ENCODE data around the gene ZDHHC18.
"Not testable (repeated sequence)": the region's sequence is repeated elsewhere in the genome, so short reads cannot be mapped to it uniquely, and the experiment has no call there.

ZDHHC18 gene

DNA sequence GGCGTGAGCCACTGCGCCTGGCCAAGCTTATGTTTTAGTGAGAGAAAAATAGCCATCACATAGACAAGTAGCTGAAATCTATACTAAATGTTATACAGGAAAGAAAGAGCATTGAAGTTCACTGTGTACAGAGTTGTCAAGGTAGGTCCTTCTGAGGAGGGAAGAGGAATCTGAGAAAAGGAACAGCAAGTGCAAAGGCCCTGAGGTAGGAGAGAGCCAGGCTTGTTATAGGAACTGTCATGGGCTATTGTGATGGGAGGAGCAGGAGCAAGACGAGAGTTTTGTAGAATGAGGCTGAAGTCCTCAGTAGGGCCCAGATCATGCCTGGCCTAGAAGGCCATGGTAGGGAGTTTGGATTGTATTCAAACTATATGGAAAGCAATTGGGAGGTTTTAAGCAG, 4.6 kb downstream of the ZDHHC18 start:
- in situ Hi-C loops (cut with MboI; ENCODE audit: low pct_unique_long_range_greater_than_20kb, low sequenced_read_pairs) = no loop called here
- no peak for DNase-seq

DNA sequence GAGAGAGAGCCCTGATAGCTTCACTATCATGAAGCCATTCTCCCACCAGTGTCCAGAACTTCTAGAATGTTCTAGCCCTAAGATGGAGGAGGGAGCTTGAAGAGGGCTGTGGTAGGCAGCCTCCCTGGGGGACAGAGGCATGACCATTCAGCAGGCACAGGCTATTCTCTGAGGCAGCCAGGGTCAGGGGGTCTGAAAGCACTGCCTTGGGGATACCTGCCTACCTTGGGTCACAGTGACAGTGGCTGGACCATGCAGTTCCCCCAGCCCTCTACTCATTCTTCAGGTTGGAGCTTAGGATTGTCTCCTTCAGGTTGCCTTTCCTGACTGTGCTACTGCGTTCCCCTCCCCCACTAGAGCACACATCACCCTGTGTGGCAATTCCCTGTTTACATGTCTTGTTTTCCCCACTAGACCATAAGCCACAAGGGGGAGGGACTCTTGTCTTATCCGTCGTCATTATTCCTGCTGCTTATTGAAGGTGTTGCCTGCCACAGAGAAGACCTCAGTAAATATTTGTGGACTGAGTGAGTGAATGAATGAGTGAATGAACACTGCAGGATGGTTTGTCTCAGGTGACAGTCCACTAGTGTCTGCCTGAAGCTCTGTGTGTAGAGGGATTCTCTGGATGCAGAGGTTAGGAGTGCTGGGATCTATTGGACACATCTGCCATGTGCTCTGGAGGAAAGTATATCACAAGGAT, 5.2 kb downstream of the ZDHHC18 start:
- in situ Hi-C loops (cut with MboI; ENCODE audit: low pct_unique_long_range_greater_than_20kb, low sequenced_read_pairs) = no loop called here

GRCh38 chr1:26832249-26832960, 5.9 kb downstream of the ZDHHC18 start:
- in situ Hi-C loops (cut with MboI; ENCODE audit: low pct_unique_long_range_greater_than_20kb, low sequenced_read_pairs) = no loop called here
- DNase-seq = no peak

More for the DNA sequence above, 5.2 kb downstream of the ZDHHC18 start:
- DNase-seq = no peak

DNA sequence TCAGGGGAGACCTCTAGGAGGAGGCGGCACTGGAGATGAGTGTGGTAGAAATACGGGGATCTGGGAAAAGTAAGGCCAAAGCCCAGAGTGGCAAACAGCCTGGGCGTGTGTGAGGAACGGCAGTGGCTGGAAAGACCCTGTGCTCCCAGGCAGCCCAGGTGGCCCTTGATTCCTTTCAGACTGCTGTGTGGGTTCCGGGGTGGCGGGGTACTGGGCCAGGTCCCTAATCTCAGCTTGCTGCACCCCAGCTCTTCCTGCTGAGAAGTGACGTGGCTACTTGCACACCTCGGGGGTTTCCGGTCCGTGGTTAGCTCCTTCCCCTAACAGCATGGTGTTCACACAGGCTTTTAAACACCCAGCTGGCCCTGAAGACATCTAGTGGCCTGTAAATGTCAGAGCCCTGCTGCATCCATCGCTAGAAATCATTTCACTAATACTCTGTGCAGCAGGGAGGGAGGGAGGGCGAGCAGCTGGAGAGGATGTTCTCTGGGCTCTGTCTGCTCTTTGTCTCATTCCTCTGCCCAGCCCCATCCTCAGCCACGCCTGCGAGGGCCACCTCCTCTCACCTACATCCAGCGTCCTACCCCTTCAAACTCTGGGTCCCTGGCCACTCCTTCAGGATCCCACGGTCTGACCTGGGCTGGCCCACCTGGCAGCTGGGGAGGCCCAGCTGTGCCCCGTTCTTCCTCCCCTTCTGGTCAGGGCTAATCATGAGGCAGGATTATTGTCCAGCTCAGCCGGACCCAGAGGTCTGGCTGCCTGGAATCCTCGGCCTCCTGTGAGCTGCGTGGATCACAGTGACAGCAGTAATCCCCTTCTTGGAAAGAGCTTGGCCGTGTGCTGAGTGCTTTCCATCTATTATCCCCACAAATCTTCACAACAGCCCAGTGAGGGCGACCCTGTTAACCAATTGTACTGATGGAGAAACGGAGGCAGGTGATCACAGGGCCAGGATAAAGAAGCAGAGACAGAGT, 7.2 kb downstream of the ZDHHC18 start:
- in situ Hi-C loops (cut with MboI; ENCODE audit: low pct_unique_long_range_greater_than_20kb, low sequenced_read_pairs) = no loop called here
- peak; percentile 69 for DNase-seq

- DNase-seq; in situ Hi-C loops (cut with MboI; ENCODE audit: low pct_unique_long_range_greater_than_20kb, low sequenced_read_pairs): not testable (repeated sequence)
Measured at GRCh38 chr1:26837665-26838064, 11.2 kb downstream of the ZDHHC18 start.

GRCh38 chr1:26838474-26839338, 12.2 kb downstream of the ZDHHC18 start:
- DNase-seq = no peak

GRCh38 chr1:26839339-26839722, 12.8 kb downstream of the ZDHHC18 start:
- DNase-seq = no peak
- in situ Hi-C loops (cut with MboI; ENCODE audit: low pct_unique_long_range_greater_than_20kb, low sequenced_read_pairs) = no loop called here

More at GRCh38 chr1:26838474-26839338, 12.2 kb downstream of the ZDHHC18 start:
- in situ Hi-C loops (cut with MboI; ENCODE audit: low pct_unique_long_range_greater_than_20kb, low sequenced_read_pairs) = no loop called here

DNA sequence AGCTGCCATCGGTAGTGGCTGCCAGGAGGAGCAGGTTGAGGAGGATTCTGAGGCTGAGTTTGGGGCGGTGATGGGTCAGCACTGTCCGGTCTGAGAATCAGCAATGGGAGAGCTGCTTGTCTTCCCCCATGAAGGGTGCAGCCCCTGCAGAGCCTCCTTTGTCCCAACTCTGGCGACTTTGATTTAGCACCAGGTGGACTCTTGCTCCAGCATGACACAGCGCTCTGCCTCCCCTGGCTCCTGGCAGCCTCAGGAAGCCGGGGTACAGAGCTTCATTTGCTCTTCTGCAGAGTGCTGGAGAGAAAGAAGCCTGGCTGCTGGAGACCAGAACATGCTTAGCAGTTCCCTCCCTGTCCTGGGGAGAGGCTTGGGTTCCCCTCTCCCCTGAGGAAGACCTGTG, 13.3 kb downstream of the ZDHHC18 start:
- in situ Hi-C loops (cut with MboI; ENCODE audit: low pct_unique_long_range_greater_than_20kb, low sequenced_read_pairs) = no loop called here
- DNase-seq = no peak

GRCh38 chr1:26844424-26845196, 18.1 kb downstream of the ZDHHC18 start:
- in situ Hi-C loops (cut with MboI; ENCODE audit: low pct_unique_long_range_greater_than_20kb, low sequenced_read_pairs) = no loop called here

GRCh38 chr1:26847826-26848225, 21.3 kb downstream of the ZDHHC18 start:
- in situ Hi-C loops (cut with MboI; ENCODE audit: low pct_unique_long_range_greater_than_20kb, low sequenced_read_pairs); DNase-seq: not testable (repeated sequence)

More at GRCh38 chr1:26844424-26845196, 18.1 kb downstream of the ZDHHC18 start:
- no peak for DNase-seq

- no peak for DNase-seq
- in situ Hi-C loops (cut with MboI; ENCODE audit: low pct_unique_long_range_greater_than_20kb, low sequenced_read_pairs) = no loop called here
Measured at GRCh38 chr1:26848499-26848898, 22.0 kb downstream of the ZDHHC18 start.

DNA sequence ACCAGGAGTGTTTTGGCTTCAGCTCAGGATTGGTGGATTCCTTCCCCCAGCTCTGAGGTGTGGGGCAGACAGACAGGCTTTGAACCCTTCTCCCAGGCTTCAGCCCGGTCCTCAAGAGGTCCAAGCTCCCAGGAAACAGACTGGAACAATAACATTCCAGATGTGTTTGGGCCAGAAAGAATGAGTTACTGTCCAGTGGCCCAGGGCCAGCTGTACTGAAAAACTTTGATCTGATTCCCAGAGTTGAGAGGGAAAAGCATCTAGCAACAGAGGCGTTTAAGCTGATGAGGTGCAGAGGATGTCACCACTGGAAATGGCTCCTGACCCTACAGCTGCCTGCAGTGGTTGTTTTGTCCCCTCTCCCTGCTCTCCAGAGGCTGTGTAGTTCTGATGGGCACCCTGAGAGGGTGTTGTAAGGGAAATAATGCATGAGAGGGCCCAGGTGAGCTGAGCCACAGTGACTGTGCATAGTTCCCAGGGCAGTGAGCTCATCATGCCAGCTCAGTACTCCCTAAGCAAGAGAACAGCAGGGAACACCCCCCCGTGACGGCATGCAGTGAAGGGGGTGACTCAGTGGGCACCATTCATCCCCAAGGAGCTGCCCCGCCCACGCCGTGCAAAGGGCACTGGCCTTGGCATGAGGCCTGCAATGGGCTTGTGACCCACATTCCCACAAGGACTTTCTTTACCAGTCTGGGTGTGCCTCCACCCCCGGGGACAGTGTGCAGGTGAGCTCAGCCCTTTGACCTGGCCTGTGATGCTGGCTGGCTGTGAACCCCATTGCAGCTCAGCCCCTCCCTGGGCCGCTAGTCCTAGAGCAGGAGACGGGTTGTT, 22.7 kb downstream of the ZDHHC18 start:
- in situ Hi-C loops (cut with MboI; ENCODE audit: low pct_unique_long_range_greater_than_20kb, low sequenced_read_pairs) = no loop called here
- DNase-seq = no peak

DNA sequence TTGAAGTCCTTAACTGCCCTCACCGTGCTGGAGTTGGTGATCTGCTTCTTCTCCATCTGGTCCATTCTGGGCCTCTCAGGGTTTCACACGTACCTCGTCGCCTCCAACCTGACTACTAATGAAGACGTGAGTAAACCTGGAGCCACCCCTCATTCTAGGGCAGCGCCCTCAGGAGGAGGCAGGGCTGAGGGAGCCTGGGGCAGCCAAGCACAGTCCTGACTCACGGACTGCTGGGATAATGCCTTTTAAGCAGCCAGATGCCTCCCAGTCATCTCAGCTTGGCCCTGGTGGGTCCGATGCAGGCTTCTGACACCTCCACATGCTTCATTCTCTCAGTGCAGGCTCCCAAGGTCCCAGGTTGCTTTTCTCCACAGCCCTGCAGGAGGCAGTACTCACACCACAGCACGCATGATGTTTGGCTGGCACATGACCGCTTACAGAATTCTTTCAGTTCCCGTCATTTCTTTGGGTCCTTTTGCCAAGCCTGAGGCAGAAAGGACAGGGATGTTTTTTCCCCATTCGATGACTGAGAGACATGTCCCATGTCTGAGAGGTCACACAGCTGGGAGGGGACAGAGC, 24.7 kb downstream of the ZDHHC18 start:
- no peak for DNase-seq
- in situ Hi-C loops (cut with MboI; ENCODE audit: low pct_unique_long_range_greater_than_20kb, low sequenced_read_pairs) = no loop called here

- in situ Hi-C loops (cut with MboI; ENCODE audit: low pct_unique_long_range_greater_than_20kb, low sequenced_read_pairs) = no loop called here
- no peak for DNase-seq
Measured at GRCh38 chr1:26852701-26853100, 26.2 kb downstream of the ZDHHC18 start.

- peak; percentile 80 for DNase-seq
Measured at GRCh38 chr1:26853156-26853555, 26.7 kb downstream of the ZDHHC18 start.

DNA sequence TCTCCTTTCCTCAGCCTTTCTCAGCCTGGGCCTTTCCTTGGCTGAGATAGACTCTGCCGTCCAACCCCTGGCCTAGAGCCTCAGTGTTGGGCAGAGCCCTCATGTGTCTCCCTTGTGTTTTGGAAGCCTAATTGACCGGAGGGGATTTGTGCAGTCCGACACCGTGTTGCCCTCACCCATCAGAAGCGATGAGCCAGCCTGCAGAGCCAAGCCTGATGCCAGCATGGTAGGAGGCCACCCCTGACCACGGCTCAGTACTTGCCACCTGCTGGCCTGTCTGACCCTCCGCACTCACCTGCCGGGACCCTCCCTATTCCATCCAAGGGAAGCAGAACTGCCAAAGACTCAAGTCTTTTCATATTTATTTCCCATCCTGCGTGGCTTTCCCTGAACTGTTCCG, 27.1 kb downstream of the ZDHHC18 start:
- in situ Hi-C loops (cut with MboI; ENCODE audit: low pct_unique_long_range_greater_than_20kb, low sequenced_read_pairs) = no loop called here
- no peak for DNase-seq

More at GRCh38 chr1:26853156-26853555, 26.7 kb downstream of the ZDHHC18 start:
- in situ Hi-C loops (cut with MboI; ENCODE audit: low pct_unique_long_range_greater_than_20kb, low sequenced_read_pairs) = no loop called here

DNA sequence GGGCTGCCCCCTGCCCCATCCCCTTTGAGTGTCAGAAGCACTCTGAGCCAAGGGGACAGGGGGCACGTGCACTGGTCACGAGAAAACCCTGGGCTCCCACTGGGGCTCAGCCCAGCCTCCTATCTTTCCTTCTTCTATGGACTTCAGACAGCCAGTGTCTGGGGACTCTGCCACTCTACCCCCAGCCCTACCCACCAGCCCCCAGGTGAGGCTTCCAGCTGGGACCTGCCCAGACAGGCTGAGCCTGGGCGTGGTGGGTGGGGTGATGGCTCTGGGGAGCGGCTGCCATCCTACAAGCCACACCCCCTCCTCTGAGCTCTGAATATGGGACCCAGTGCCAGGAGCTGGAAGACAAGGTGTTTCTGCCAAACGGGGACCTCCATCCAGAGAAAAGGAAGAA, 28.4 kb downstream of the ZDHHC18 start:
- DNase-seq = no peak
- in situ Hi-C loops (cut with MboI; ENCODE audit: low pct_unique_long_range_greater_than_20kb, low sequenced_read_pairs) = no loop called here
